ENCODE measurements around the gene SDK1.

Gene SDK1

GRCh38 chr7:3292694-3293093, 8.4 kb upstream of the SDK1 start:
- ATAC-seq, result no peak

- ATAC-seq, result no peak
These were observed 6.5 kb upstream of the SDK1 start for GRCh38 chr7:3294432-3295100.

GRCh38 chr7:3297105-3297819, 3.8 kb upstream of the SDK1 start:
- ATAC-seq, result no peak

GRCh38 chr7:3300221-3300650, 816 bp upstream of the SDK1 start:
- no peak for ATAC-seq

GRCh38 chr7:3301449-3301731, 338 bp downstream of the SDK1 start:
- ATAC-seq, result peak; percentile 2 to 3

GRCh38 chr7:3301831-3302618, 973 bp downstream of the SDK1 start:
- ATAC-seq, result no peak

GRCh38 chr7:3302681-3303320, 1.7 kb downstream of the SDK1 start:
- ATAC-seq, result no peak

- ATAC-seq, result no peak
These were observed 3.1 kb downstream of the SDK1 start for GRCh38 chr7:3304131-3304530.

GRCh38 chr7:3307435-3307834, 6.4 kb downstream of the SDK1 start:
- no peak for ATAC-seq

- ATAC-seq, result no peak
These were observed 8.1 kb downstream of the SDK1 start for GRCh38 chr7:3309140-3309539.

GRCh38 chr7:3309956-3310355, 8.9 kb downstream of the SDK1 start:
- ATAC-seq, result no peak

GRCh38 chr7:3310884-3311283, 9.8 kb downstream of the SDK1 start:
- ATAC-seq, result no peak

- no peak for ATAC-seq
These were observed 11.5 kb downstream of the SDK1 start for GRCh38 chr7:3312583-3312982.

- ATAC-seq, result no peak
These were observed 17.8 kb downstream of the SDK1 start for GRCh38 chr7:3318874-3319273.

- ATAC-seq, result no peak
These were observed 20.2 kb downstream of the SDK1 start for GRCh38 chr7:3321206-3321605.

GRCh38 chr7:3321745-3322144, 20.7 kb downstream of the SDK1 start:
- no peak for ATAC-seq

GRCh38 chr7:3326246-3326645, 25.2 kb downstream of the SDK1 start:
- no peak for ATAC-seq

- no peak for ATAC-seq
These were observed 26.0 kb downstream of the SDK1 start for GRCh38 chr7:3327099-3327498.

GRCh38 chr7:3327655-3328054, 26.6 kb downstream of the SDK1 start:
- no peak for ATAC-seq

- ATAC-seq, result no peak
These were observed 31.3 kb downstream of the SDK1 start for GRCh38 chr7:3332308-3332707.

- ATAC-seq, result no peak
These were observed 32.8 kb downstream of the SDK1 start for GRCh38 chr7:3333861-3334260.

- no peak for ATAC-seq
These were observed 35.1 kb downstream of the SDK1 start for GRCh38 chr7:3336042-3336665.

GRCh38 chr7:3338161-3338560, 37.1 kb downstream of the SDK1 start:
- ATAC-seq, result no peak
